Fibroblast of skin of right biceps (primary cell): ENCODE results near the gene TSPAN15.
"Not testable (repeated sequence)": the region's sequence is repeated elsewhere in the genome, so short reads cannot be mapped to it uniquely, and the experiment has no call there.

ENCODE experiments used
- DNase-seq: peaks from one replicate; pipeline ENCODE4 v3.0.0-alpha.2; 2013

The TSPAN15 gene

DNA sequence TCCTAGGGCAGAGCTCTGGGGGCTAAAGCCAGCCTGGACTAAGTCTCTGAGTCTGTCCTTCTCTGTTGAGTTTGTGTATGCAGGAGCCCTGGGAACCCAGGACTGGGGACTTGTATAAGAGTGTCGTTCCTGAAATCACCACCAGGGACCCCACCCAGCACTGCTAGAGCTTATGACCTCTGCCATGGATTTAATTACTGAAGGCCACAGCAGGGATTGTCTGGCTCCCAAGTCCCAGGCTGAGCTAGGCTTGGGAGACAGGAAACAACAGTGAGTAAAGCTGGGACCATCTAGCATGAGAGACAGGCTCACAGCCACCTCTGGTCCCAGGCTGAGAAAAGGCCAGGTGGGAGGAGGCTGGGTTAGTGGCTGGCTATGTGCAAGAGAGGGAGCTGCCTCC, 1.4 kb upstream of the TSPAN15 start:
- peak; percentile 36 for DNase-seq

DNA sequence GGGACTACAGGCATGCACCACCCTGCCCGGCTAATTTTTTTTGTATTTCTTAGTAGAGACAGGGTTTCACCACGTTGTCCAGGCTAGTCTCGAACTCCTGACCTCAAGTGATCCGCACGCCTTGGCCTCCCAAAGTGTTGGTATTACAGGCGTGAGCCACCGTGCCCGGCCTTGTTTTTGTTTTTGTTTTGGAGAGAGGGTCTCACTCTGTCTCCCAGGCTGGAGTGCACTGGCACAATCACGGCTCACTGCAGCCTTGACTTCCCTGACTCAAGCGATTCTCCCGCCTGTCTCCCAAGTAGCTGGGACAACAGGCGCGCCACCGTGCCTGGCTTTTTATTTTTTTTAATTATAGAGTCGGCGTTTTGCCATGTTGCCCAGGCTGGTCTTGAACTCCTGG, 870 bp upstream of the TSPAN15 start:
- not testable (repeated sequence) for DNase-seq

DNA sequence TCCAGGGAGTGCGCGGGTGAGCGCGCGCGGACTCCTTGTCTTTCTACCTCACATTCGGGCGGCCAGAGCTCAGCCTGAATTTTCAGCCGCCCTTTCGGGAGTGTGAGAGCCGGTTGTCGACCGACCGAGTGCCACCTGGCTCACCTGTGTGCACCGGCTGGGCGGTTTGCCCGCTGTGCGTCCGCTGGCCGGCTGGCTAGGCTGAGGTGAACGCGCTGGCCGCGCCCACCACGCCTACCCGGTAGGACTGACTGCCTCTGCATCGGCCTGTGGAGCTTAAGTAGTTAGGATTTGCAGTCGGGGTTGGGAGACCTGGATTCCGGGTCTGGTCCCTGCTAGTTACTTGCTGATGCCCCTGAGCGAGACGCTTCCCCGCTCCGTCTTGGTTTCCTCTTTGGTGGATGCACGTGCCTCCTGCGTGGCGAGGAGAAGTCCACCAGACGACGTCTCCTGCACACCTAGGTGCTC, 553 bp downstream of the TSPAN15 start:
- DNase-seq, result no peak

DNA sequence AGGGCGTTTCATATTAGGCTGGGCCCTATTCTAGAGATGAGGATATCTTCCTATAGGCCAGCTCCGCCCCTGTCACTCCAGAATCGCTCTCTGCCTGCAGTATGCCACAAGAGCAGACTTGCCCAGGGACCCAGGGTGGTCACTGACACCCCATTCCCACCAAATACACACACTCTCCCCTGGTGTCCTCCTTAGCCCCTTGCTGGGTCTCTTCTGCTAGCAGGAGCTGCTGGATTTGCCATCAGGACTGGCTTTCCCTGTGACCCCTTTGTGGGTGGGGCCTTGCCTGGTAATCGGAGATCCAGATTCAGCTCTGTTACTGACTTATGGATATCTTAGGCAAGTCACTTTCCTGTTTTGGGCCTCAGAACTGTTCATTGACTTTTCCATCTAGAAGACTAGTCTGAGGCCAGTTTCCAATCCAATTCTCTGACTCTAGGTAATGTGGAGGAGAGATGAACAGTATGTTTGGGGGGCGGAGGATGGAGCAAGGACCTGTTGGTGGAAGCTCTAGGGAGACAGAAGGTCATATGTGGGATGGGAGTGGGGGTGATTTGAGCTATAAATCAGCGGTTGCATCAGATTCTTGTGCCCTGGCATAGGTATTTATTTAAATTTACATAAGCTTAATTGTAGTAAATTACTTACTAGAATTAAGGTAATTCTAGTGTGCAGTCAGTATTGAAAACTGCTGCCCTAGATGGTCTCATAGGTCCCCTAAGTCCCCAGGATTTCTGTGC, 1.6 kb downstream of the TSPAN15 start:
- no peak for DNase-seq

DNA sequence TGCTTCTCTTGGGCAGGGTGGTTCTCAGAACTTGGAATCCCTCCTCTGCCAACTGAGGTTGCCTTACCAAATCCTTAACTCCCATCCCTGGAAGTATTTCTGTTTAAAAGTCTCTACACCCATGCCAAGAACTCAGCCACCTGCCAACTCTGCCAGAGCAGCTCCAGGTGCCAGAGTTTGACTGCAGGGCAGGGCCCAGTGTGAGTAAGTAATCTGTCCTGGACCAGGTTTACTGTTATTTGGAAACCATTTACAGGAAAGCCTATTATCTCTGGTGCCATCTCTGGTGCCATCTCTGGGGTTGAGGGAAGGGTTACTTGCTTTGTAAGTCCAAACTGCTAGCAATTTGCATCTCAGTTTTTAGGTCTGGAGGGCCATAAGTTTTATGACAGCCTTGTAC, 2.5 kb downstream of the TSPAN15 start:
- DNase-seq, result no peak

DNA sequence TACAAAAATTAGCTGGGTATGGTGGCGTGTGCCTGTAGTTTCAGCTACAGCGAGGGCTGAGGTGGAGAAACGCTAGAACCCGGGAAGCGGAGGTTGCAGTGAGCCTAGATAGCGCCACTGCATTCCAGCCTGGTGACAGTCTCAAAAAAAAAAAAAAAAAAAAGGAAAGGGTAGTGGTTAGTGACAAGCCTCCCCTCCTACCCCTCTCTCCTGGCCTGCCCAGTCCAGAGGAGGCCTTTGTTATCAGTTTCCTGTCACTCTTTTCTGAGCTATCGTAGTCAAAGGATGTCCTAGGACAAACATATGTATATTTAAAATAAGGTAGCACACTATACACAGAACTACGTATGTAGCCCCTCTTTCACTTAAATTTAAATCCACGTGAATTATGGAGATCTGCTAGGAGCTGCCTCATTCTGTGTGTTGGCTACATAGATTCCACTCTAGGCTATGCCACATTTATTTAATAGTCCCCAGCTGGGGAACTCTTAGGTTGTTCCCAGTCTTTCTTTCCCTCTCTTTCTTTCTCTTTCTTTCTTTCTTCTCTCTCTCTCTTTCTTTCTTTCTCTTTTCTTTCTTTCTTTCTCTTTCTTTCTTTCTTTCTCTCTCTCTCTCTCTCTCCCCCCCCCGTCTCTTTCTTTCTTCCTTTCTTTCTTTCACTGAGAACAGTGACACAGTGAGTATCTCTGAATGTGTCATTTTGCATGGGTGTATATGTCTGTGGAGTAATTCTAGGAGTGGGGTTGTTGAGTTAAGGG, 3.9 kb downstream of the TSPAN15 start:
- no peak for DNase-seq

DNA sequence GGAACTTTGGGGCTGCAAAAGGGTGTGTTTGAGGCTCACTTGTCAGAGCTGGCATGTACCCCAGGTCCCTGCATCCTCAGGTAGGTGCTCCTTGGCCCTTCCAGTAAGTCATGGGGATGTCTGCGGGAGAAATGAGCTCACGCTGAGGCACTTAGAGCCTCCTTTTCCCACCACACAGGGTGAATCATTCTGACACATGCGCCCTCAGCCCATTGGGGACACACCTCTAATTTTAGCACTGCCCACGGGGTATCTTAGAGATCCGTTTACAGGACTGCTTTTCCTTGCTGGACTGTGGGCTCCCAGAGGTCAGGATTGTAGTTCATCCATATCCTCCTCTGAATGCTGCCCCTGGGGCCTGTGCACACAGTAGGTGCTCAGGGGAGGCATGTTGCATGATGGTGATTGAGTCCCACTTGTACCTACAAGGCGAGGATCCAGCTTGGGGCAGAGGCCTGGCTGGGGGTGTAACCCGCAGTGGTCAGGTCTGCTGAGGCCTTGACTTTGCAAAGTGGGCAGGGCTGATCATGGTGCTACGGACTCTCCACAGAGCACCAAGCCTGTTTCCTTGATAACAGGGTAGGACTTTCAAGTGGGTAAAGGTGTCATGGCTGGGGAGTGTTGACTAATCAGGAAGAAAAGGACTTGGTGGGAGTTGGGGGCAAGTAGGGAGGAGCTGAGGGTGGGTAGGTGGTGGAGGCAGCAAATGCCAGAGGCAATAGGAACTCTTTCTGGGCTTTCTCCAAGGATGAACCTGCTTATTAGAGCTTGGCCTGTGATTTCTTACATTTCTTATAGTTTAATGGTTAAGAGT, 5.8 kb downstream of the TSPAN15 start:
- DNase-seq, result no peak

DNA sequence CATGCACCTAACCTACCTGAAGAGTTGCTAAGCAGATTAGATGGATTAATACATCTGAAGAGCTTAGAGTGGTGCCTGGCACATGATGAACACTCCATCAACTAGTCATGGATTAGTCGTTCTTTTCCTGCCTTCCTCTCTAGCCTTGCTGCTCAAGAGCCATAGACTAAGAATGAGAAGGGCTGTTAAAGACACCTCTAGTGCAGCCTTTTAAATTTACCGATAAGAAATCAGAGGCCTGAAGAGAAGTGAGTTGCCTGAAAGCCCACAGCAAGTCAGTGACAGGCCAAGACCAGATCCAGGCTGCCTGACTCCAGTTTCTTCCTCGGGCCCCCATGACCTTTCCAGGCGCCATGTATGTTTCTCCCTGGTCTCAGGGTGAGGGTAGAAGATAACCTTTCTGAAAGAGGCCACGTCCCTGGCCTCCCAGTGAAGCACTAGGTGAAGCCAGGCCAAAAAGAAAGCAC, 6.5 kb downstream of the TSPAN15 start:
- no peak for DNase-seq

DNA sequence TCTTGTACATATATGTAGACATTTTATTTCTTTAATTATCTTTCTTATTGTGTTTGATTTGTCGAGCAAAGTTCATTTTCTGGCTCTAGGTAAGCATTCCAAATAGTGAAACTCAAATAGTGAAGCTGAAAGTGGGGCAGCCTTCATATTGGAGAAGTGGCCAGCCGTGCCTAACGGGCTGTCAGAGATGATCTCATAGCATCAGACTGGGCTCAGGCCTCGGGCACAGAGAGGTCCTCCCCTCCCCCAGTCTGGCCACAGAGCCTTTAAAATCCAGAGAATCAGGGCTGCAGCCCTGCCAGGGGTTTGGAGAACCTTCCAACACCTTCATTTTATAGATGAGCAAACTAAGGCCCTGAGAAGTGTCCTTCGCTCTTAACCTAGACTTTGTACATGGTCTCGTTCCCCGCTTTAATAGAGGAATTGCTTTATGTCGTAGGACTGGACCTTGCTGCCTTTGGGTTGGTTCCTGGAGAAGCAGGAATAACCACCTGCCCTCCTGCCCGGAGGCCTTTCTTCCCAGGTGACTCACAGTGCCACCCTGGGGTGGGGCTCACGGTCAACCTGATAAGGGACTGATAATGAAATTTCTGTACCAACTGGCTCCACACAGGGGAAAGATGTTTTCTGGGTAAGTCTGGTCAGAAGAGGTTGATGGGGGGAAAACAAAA, 7.3 kb downstream of the TSPAN15 start:
- no peak for DNase-seq

DNA sequence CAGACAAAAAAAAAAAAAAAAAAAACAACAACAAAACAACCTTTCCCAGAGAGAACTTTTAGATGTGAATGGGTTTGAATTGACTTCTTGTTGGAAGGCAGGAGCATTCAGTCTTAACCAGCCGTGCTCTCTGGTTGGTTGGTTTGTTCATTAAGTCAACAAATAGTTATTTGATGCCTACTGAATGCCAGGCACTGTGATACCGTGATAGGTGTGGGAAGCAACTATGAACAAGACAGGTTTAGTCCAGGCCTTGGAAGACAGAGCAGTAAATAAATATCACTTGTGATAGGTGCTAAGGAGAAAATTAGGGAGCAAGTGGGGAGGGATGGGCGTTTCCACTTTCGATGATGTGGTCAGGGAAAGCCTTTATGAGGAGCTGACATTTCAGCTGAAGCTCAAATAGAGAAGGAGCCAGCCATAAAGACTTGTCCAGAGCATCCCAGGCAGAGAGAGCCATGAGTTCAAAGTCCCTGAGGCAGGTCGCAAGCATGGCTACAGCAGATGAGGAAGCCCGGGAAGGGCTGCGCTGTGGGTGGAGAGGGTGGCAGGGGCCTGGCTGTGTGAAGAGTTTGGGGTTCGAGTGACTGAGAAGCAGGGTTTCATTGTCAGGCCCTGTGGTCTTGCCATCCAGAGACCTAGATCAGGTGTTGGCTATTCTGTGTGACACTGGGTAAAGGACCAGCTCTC, 8.0 kb downstream of the TSPAN15 start:
- DNase-seq, result no peak

DNA sequence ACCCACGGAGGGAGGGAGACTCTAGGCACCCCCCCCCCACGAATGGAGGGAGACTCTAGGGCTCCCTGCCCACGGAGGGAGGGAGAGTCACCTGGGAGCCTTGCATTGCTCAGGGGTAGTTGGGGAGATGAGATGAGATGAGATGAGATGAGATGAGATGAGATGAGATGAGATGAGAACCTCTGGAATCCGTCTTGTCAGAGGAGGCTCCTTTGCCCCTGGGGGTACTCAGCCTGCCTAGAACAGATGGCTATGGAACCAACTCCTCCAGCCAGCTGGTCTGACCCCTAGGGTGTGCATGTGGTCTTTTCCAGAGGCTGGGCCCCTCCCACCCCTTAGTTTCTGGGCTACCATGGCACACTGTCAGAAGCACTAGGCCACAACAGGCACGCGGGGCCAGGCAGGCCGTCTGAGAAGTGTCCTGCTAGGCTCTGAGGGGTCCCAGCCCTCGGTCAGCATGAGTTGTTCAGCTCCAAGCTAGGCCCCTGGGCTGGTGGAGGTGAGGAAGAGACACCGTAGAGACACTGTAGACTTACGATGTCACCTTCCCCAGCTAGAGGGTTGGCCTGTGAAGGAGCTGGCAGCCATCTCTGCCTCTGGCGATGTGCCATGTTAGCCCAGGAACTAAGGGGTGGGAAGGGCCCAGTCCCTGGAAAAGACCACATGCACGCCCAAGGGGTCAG, 8.8 kb downstream of the TSPAN15 start:
- no peak for DNase-seq

DNA sequence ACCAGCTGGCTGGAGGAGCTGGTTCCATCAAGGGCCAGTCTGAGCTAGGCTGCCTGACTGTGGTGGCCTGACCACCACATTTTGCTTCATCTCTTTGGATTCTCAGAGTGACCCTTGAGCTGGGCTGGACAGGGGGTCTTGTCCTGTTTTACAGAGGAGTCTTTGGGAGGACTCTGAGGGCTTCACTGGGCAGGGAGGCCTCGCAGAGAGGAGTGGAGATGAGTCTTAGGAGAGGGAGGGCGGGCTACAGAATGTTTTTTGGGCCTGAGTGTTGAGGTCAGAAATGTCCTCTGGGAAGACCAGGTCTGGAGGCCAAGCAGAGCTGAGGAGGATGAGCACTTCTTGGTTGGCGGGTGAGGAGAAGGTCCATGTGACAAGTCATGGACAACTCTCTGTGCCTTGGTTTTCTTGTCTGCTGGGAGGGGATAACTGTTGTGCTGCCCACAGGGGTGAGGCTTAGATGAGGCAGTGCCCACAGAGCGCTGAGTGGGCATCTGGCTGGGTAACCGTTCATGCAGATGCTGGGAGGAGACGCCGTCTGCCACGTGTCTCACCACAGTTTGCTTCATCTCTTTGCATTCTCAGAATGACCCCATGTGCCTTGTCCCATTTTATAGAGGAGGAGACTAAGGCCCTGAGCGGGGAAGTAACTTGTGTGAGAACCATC, 9.4 kb downstream of the TSPAN15 start:
- no peak for DNase-seq

DNA sequence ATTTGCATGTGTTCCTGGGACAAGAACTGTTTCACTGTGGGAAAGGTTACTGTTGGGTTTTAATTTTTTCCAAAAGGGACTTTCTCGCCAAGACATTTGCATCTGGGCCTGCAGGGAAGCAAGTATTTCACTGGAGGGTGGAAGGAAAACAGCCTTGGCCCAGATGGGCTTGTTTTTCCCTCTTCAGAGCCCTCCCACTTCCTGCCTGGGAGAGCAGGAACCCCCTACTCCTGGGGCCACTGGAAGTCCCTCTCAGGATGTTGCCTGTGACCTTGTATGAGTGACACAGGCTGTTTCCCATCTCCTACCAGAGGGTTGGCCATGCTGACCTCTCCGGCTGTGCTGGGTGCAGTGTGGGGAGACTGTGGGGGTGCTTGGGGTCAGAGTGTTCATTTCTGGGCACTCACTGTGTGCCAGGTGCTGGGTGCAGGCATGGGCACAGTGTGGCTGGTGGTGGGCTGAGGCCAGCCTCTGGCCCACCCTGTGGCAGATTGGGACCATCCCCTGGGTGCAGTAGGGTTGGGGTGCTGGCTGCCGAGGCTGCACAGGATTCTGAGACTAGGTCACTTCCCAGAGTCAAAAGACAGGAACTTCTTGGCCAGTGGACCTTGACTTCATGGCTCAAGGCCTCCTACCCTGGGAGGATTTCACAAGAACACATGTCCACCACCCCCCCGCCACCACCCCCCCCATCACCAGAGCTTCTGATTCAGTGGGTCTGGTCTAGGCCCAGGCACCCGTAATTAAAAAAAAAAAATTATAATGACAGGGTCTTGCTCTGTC, 10.2 kb downstream of the TSPAN15 start:
- no peak for DNase-seq

DNA sequence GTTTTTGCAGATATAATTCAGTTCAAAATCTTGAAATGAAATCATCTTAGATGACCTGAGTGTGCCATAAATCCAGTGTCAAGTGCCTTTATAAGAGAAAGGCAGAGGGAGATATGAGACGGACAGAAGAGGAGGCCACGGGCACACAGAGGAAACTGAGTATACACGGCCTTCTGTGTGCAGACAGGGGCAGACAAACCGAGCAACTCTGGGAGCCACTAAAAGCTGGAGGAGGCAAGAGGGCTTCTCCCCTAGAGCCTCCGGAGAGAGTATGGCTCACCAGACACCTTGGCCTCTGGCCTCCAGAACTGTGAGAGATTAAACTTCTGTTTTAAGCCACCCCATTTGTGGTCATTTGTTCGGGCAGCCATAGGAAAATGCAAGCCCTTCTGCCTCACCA, 12.6 kb downstream of the TSPAN15 start:
- no peak for DNase-seq

DNA sequence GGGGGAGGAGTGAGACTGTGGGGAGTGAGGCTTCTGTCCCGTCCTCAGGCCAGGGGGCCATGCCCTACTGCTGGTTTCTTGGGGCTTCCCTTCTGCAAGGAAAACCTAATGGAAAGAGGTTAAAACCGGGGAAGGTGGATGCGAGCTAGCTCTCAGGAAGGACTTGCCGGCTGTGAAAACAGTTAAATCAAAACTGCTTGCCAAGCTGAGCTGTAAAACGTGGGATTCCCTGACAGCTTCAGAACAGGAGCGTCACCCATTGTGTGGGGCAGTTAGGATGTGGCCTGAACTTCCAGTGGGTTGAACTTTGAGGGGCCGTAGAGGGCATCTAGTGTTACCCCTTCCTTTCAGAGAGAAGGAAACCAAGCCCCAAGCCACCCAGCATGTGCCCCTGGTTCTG, 13.1 kb downstream of the TSPAN15 start:
- no peak for DNase-seq

DNA sequence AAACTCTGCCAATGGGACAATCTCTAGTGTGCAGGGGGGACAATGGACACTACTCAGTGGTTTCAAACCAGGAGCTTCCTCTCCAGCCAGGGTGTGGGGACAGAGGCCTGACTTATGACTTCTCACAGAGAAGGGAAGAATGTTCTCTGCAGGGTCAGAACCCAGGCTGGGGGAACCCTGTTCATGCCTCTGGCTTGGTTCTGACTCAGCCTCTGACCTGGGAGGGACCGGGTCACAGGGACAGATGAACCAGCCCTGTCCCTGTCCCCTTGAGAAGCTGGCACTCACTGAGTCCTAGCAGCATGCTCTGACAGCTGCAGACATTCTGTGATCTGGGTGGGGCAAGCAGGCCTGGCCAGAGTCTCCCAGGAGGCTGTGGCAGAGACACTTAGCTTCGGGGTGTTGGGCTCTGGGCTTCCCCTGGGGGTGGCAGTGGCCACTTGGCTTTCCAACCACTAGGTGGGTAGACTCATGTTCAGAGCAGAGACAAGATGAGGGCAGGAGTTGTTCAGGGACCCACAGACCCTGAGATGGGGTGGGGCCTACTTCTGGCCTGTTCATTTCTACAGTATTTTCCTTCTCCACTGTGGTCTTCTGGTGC, 13.6 kb downstream of the TSPAN15 start:
- DNase-seq, result no peak

DNA sequence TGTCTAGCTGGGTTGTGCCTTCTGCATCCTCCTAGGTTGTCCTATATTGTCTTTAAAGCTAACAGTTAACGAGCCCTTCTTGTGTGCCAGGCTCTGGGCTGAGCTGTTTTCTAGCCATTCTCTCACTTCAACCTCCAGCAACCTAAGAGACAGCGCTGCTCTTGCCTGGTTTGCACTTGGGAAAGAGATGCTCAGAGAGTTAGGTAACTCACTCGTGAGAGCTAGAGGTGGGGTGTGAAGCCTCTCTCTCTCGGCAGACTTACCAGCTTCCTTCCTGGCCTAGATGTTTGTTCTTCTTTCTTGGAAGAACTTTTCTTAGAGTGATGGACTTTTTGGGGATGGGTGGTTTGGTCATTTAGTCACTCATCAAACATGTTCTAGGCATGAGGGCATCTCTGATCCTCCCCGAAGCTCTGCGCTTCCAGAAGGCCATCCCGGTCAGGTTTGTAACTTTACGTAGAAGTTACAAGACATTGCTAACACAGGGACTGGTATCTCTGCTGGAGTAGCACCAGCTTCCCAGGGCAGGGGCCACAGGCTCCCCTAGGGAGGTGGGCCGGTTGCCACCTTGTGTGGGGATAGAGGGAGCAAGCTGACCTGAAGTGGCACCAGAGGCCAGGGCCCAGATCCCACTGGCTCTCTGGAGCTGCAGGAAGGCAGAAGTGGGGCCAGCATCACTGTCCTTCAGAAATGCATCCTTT, 14.3 kb downstream of the TSPAN15 start:
- DNase-seq, result no peak

DNA sequence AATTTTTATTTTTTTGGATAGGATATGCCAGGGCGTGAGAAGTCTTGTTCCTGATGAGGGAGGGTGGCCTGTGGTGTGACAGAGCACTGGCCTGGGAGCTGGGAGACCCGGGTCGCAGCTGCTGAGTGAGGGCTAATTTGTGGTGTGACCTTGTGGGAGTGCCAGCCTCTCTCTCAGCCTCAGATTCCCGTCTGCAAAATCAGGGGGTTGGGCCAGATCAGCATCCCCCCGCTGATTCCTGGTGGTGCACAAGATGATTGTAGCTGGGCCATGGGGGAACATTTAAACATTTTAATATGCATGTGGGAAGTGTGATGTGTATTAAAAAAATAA, 14.9 kb downstream of the TSPAN15 start:
- no peak for DNase-seq

DNA sequence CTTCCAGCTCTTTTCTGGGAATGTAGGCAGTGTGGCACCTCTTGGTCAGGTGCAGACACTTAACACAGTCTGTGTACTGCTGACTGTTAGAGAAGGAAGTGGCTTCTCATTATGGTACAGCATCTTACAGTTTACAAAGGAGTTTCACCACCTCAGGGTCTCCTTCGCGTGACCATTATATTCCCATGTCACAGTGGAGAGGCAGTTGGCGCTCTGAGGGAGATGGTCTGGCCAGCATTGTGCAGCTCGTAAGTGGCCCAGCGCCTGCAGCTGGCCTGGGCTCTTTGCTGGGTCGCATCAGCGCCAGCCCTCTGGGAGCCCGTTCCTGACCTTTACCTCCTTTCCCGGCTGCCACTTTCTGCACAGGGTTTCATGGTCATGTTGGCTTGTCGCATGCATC, 15.4 kb downstream of the TSPAN15 start:
- DNase-seq, result no peak
